ENCODE measurements around the gene WDR91. TPM values are rescaled to one million over a fixed set of nuclear protein-coding genes. Genes with fewer than 3 reads are reported as not detected.
"Not testable (repeated sequence)": the region's sequence is repeated elsewhere in the genome, so short reads cannot be mapped to it uniquely, and the experiment has no call there.

WDR91 gene
- total RNA-seq, 1 donor from 2014 or later, result 23.1 TPM

- Mint-ChIP-seq H3K4me3 (ENCODE audit: low read depth) (no peak overlapping the region), H3K36me3 (ENCODE audit: insufficient read depth) (peaks cover 19% of the 10 kb centered on the region), H3K27ac (no peak overlapping the region), H3K27me3 (no peaks in the 10 kb centered on the region), H3K4me1 (ENCODE audit: low read depth) (peaks cover 4% of the 10 kb centered on the region), H3K9me3 (ENCODE audit: low read depth) (peaks cover 20% of the 10 kb centered on the region)
- no peak for DNase-seq (ENCODE audit: low spot score, unreplicated experiment)
- TF ChIP-seq CTCF (IDR thresholded peaks at IDR 0.05; ENCODE audit: unreplicated experiment), result no peak
These were observed 34.2 kb downstream of the WDR91 start for GRCh38 chr7:135177028-135177696.

- Mint-ChIP-seq H3K27me3 (no peaks in the 10 kb centered on the region), H3K9me3 (ENCODE audit: low read depth) (peaks cover 10% of the 10 kb centered on the region), H3K4me3 (ENCODE audit: low read depth) (no peak overlapping the region), H3K4me1 (ENCODE audit: low read depth) (peaks cover 8% of the 10 kb centered on the region), H3K36me3 (ENCODE audit: insufficient read depth) (peaks cover 9% of the 10 kb centered on the region), H3K27ac (no peak overlapping the region)
- no peak for TF ChIP-seq CTCF (IDR thresholded peaks at IDR 0.05; ENCODE audit: unreplicated experiment)
- no peak for DNase-seq (ENCODE audit: low spot score, unreplicated experiment)
These were observed 35.4 kb downstream of the WDR91 start for GRCh38 chr7:135175931-135176330.

- DNase-seq (ENCODE audit: low spot score, unreplicated experiment), result no peak
- Mint-ChIP-seq H3K4me3 (ENCODE audit: low read depth) (no peak overlapping the region), H3K27ac (no peak overlapping the region), H3K4me1 (ENCODE audit: low read depth) (peaks cover 8% of the 10 kb centered on the region), H3K36me3 (ENCODE audit: insufficient read depth) (peaks cover 6% of the 10 kb centered on the region), H3K27me3 (no peaks in the 10 kb centered on the region), H3K9me3 (ENCODE audit: low read depth) (peaks cover 5% of the 10 kb centered on the region)
- no peak for TF ChIP-seq CTCF (IDR thresholded peaks at IDR 0.05; ENCODE audit: unreplicated experiment)
These were observed 36.4 kb downstream of the WDR91 start for GRCh38 chr7:135174941-135175340.

- not testable (repeated sequence) for DNase-seq (ENCODE audit: low spot score, unreplicated experiment); H3K27ac Mint-ChIP-seq; H3K9me3 Mint-ChIP-seq (ENCODE audit: low read depth); H3K4me3 Mint-ChIP-seq (ENCODE audit: low read depth); H3K27me3 Mint-ChIP-seq; H3K36me3 Mint-ChIP-seq (ENCODE audit: insufficient read depth)
- peaks cover 15% of the 10 kb centered on the region for H3K4me1 Mint-ChIP-seq (ENCODE audit: low read depth)
These were observed 37.4 kb downstream of the WDR91 start for GRCh38 chr7:135173916-135174315.

- not testable (repeated sequence) for H3K27me3 Mint-ChIP-seq; DNase-seq (ENCODE audit: low spot score, unreplicated experiment); H3K9me3 Mint-ChIP-seq (ENCODE audit: low read depth); H3K36me3 Mint-ChIP-seq (ENCODE audit: insufficient read depth)
- peaks cover 25% of the 10 kb centered on the region for H3K4me1 Mint-ChIP-seq (ENCODE audit: low read depth)
- H3K27ac Mint-ChIP-seq, result peak overlapping the region; percentile 92
- peak overlapping the region; percentile 58 for H3K4me3 Mint-ChIP-seq (ENCODE audit: low read depth)
These were observed 39.6 kb downstream of the WDR91 start for GRCh38 chr7:135171581-135172291.

GRCh38 chr7:135170998-135171481, 40.3 kb downstream of the WDR91 start:
- not testable (repeated sequence) for DNase-seq (ENCODE audit: low spot score, unreplicated experiment); H3K9me3 Mint-ChIP-seq (ENCODE audit: low read depth); H3K27me3 Mint-ChIP-seq; H3K36me3 Mint-ChIP-seq (ENCODE audit: insufficient read depth)
- H3K4me3 Mint-ChIP-seq (ENCODE audit: low read depth), result peak overlapping the region; percentile 87
- peaks cover 25% of the 10 kb centered on the region for H3K4me1 Mint-ChIP-seq (ENCODE audit: low read depth)
- peak overlapping the region; percentile 95 for H3K27ac Mint-ChIP-seq
